GM10266 (cell line): Measurements from ENCODE around the gene ZFR.

ENCODE experiments used
- DNase-seq: peaks from one replicate; pipeline ENCODE4 v3.0.0; 2012; ENCODE audit errors: extremely low spot score
- TF ChIP-seq, protein P1 (sequence below): IDR thresholded peaks from 2 replicates; pipeline ENCODE4 v1.5.1; 2012; ENCODE audit warnings: mild to moderate bottlenecking, low read depth; ENCODE audit not compliant: control insufficient read depth, insufficient read depth; ENCODE audit errors: missing control alignments

ZFR gene

DNA sequence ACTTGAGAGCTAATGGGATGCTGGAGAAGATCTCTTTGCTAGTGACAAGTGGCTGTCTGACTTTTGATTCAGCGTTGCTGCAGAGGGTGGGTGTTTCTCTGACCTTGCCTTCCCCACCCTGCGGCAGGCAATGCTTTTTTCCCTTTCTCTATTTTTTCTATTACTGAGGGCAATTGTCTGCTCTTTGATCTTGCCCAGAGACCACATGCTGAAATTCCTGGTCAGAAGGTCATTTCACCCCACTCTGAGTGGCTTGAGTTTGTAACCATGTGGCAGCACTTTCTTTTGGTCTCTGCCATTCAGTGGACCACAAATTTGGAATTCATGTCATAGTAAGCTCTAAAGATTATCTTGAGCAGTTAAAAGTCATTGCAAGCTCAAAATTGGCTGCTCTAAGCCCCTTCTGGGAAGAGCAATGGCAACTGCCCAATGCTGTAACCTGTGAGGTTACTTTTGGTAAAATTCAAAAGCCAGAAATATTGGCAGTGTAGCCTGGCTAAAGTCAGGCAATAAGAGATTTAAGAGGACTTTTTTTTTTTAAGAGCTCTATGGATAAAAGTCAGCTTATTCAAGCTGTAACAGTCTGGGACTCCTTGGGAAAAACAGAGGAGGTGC lies 101.4 kb downstream of the ZFR start:
- TF ChIP-seq, protein P1, sequence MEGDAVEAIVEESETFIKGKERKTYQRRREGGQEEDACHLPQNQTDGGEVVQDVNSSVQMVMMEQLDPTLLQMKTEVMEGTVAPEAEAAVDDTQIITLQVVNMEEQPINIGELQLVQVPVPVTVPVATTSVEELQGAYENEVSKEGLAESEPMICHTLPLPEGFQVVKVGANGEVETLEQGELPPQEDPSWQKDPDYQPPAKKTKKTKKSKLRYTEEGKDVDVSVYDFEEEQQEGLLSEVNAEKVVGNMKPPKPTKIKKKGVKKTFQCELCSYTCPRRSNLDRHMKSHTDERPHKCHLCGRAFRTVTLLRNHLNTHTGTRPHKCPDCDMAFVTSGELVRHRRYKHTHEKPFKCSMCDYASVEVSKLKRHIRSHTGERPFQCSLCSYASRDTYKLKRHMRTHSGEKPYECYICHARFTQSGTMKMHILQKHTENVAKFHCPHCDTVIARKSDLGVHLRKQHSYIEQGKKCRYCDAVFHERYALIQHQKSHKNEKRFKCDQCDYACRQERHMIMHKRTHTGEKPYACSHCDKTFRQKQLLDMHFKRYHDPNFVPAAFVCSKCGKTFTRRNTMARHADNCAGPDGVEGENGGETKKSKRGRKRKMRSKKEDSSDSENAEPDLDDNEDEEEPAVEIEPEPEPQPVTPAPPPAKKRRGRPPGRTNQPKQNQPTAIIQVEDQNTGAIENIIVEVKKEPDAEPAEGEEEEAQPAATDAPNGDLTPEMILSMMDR = no peak
- no peak for DNase-seq

DNA sequence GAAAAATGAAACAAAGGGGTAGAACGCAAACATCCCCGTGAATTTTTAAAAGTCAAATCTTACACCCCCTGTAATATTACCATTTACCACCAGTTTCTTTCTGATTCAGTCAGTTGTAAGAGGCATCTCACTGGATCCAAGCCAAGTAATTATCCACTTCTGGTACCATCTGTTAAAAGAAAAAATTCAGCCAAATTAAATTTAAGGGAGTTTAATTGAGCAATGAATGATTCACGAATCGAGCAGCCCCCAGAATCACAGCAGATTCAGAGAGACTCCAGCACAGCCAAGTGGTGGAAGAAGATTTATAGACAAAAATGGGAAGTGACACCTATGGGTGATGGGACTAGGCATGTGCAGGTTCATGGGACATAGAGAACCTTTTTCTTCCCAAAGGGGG lies 101.9 kb downstream of the ZFR start:
- TF ChIP-seq, protein P1 = no peak
- no peak for DNase-seq

DNA sequence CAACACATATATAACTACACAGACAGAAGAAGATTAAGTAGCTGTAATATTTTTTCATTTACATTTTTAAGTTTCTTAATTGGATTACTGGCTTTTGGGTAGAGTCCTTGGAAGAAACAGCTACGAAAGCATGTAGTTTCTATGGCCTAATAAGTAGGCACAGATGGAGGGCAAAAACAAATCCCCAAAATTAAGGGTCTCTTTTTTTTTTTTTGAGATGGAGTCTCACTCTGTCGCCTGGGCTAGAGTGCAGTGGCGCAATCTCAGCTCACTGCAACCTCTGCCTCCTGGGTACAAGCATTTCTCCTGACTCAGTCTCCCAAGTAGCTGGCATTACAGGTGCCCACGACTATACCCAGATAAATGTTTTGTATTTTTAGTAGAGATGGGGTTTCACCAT lies 104.7 kb downstream of the ZFR start:
- no peak for DNase-seq
- TF ChIP-seq, protein P1 = no peak

DNA sequence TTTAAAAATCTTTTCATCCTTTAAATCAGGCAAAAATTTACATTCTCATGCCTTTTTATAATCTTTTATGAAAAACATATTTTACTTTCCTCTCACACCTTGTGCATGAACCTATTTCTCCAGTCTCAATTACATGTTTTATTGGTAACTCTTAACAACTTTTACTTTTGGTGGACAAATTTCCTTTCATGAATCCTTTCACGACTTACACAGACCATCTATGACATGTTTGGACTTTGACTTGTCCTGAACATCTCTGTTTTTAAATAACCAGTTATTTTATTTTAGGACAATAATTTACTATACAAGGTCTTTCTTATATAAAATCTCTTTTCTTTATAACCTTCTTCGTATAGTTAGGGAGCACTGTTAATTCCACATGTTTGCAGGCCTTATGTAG lies 105.3 kb downstream of the ZFR start:
- no peak for DNase-seq
- TF ChIP-seq, protein P1 = no peak

DNA sequence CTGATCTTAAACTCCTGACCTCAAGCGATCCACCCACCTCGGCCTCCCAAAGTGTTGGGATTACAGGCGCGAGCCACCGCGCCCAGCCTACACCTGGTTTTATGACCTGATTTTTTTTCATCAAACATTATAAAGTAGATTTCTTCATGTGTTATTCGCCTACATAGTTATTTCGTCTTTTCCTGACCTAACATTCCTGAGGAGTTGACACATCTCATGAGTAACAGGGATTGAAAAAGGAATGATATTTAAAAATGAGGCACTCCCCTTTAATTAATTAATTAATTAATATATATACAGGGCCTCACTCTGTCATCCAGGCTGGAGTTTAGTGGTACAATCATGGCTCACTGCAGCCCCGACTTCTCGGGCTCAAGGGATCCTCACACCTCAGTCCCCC lies 111.6 kb downstream of the ZFR start:
- DNase-seq = no peak
- TF ChIP-seq, protein P1 = no peak

DNA sequence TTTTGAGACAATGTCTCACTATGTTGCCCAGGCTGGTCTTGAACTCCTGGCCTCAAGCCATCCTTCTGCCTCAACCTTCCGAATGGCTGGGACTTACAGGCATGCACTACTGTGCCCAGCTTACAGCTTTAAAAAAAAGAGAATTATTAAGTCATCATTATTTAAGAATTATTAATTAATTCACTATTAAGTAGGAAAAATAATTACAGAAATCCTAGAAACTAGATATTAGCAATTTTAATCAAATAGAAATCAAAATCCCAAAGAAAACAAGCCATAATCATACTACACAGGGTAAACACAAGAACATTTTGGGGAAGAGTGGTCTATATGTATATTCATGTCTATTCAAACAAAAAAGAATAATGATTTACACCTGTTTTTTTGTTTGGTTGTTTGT lies 112.2 kb downstream of the ZFR start:
- DNase-seq = no peak
- TF ChIP-seq, protein P1 = no peak

DNA sequence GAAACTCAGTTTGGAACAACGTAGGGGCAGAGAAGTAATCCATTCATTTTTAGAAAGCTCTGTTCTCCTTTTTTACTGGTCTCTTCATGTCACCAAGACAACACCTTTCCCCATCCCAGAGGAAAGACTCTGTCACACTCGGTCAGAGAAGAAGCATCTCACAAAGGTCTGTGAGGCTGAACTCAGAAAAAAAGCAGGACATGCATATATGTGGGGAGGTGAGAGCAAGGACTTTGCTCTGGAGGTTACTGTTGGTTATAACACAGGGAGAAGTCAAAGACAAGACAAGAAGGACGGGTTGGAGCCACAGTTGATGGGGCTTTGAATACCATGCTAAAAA lies 112.6 kb downstream of the ZFR start:
- DNase-seq = no peak
- TF ChIP-seq, protein P1 = no peak
